Type B pancreatic cell (in vitro differentiated cells): ENCODE data around the gene MDM1. TPM values are rescaled to one million over a fixed set of nuclear protein-coding genes. Genes with fewer than 3 reads are reported as not detected.

Source experiments
- DNase-seq: peaks from one replicate; pipeline ENCODE4 v3.0.0; 2021; ENCODE audit warnings: mixed read lengths; ENCODE audit not compliant: unreplicated experiment; ENCODE audit errors: extremely low spot score
- H3K27ac Mint-ChIP-seq: 2 replicates; pipeline ENCODE4 v1.8.0; 2021; ENCODE audit warnings: mild to moderate bottlenecking, mixed read lengths
- H3K27me3 Mint-ChIP-seq: 2 replicates; pipeline ENCODE4 v1.8.0; 2021; ENCODE audit warnings: mixed read lengths
- H3K36me3 Mint-ChIP-seq: 2 replicates; pipeline ENCODE4 v1.8.0; 2021; ENCODE audit warnings: mixed read lengths
- H3K4me1 Mint-ChIP-seq: one replicate; pipeline ENCODE4 v1.8.0; 2021; ENCODE audit warnings: mixed read lengths; ENCODE audit not compliant: unreplicated experiment
- H3K4me3 Mint-ChIP-seq: 2 replicates; pipeline ENCODE4 v1.8.0; 2021; ENCODE audit warnings: mild to moderate bottlenecking, mixed read lengths
- H3K9me3 Mint-ChIP-seq: 2 replicates; pipeline ENCODE4 v1.8.0; 2021; ENCODE audit warnings: mixed read lengths
- CTCF ChIP-seq: fragments of 200-600 bp; sonication (generic); conservative IDR thresholded peaks from 2 replicates; pipeline ENCODE4 v1.5.0; 2021; ENCODE audit warnings: antibody characterized with exemption, mild to moderate bottlenecking
- long read RNA-seq: library from polyadenylated mRNA; unstranded; transcript quantifications from one replicate; pipeline ENCODE4 v2.0.0, GENCODE V29; 2020
- total RNA-seq: library from RNA; stranded (reverse); gene quantifications from 2 replicates; pipeline ENCODE4 v1.2.1, GENCODE V29; 2021; ENCODE audit warnings: low replicate concordance

Gene MDM1
- total RNA-seq: 12.9 and 24.0 TPM in 2 replicates
- long read RNA-seq, transcript MDM1-201 (14 exons, 2,918 nt): major isoform, 8 of 29 reads
- long read RNA-seq, transcript MDM1-203 (3 exons, 2,718 nt): minor isoform, 5 of 29 reads
- long read RNA-seq, transcript MDM1-205 (3 exons, 2,170 nt): minor isoform, 6 of 29 reads
- long read RNA-seq, partial matches to known transcripts: 4 of 29 reads
- long read RNA-seq, other reads (novel, unspliced or antisense): 6 of 29 reads

- H3K4me1 Mint-ChIP-seq: peaks cover 39% of the 10 kb centered on the region
- H3K4me3 Mint-ChIP-seq: peak within 1 kb of the TSS; percentile 93
- H3K27ac Mint-ChIP-seq: peak within 1 kb of the TSS; percentile 48
- no peaks in the 10 kb centered on the region for H3K27me3 Mint-ChIP-seq
- DNase-seq: peak; percentile 95
- no peak for TF ChIP-seq CTCF
- H3K36me3 Mint-ChIP-seq: peaks cover 9% of the 10 kb centered on the region
- no peaks in the 10 kb centered on the region for H3K9me3 Mint-ChIP-seq
Measured at GRCh38 chr12:68331869-68332727, at the start of gene MDM1. Gene MDM1, minus strand, starts transcription at chr12:68332362. Its CDS starts 117 bp downstream, at chr12:68332245.

- peaks cover 11% of the 10 kb centered on the region for H3K4me1 Mint-ChIP-seq
- H3K4me3 Mint-ChIP-seq: no peak overlapping the region
- H3K27me3 Mint-ChIP-seq: peaks cover 4% of the 10 kb centered on the region
- TF ChIP-seq CTCF: no peak
- H3K27ac Mint-ChIP-seq: no peak overlapping the region
- DNase-seq: no peak
- no peaks in the 10 kb centered on the region for H3K9me3 Mint-ChIP-seq
- no peaks in the 10 kb centered on the region for H3K36me3 Mint-ChIP-seq
Measured at GRCh38 chr12:68381476-68382219, 49.5 kb upstream of the MDM1 start.

- Mint-ChIP-seq H3K36me3 (no peaks in the 10 kb centered on the region), H3K27ac (peak overlapping the region; percentile 54), H3K9me3 (no peaks in the 10 kb centered on the region), H3K27me3 (no peaks in the 10 kb centered on the region), H3K4me3 (peak overlapping the region; percentile 23), H3K4me1 (peaks cover 20% of the 10 kb centered on the region)
- no peak for TF ChIP-seq CTCF
- DNase-seq: no peak
Measured at GRCh38 chr12:68378872-68379606, 46.9 kb upstream of the MDM1 start.

GRCh38 chr12:68377881-68378280 lies 45.7 kb upstream of the MDM1 start:
- Mint-ChIP-seq H3K4me3 (no peak overlapping the region), H3K27me3 (no peaks in the 10 kb centered on the region), H3K27ac (no peak overlapping the region), H3K4me1 (peaks cover 20% of the 10 kb centered on the region), H3K36me3 (no peaks in the 10 kb centered on the region), H3K9me3 (no peaks in the 10 kb centered on the region)
- TF ChIP-seq CTCF: no peak
- DNase-seq: no peak

GRCh38 chr12:68376901-68377300 lies 44.7 kb upstream of the MDM1 start:
- H3K4me1 Mint-ChIP-seq: peaks cover 20% of the 10 kb centered on the region
- no peak overlapping the region for H3K27ac Mint-ChIP-seq
- H3K4me3 Mint-ChIP-seq: no peak overlapping the region
- no peak for DNase-seq
- no peak for TF ChIP-seq CTCF
- no peaks in the 10 kb centered on the region for H3K27me3 Mint-ChIP-seq
- no peaks in the 10 kb centered on the region for H3K36me3 Mint-ChIP-seq
- H3K9me3 Mint-ChIP-seq: no peaks in the 10 kb centered on the region
